Trophoblast cell (in vitro differentiated cells and primary cell): ENCODE results near the gene C11orf58.

Experiments used
- DNase-seq, 2 donors: peaks; one replicate each; pipeline ENCODE4 v3.0.0-alpha.2; 2016
- H2AFZ ChIP-seq: 2 replicates; pipeline ENCODE4 v1.6.1; 2013; ENCODE audit warnings: low read length, moderate library complexity, mild to moderate bottlenecking; ENCODE audit not compliant: insufficient read depth, poor library complexity
- H2AK5ac ChIP-seq: 2 replicates; pipeline ENCODE4 v1.6.1; 2013; ENCODE audit warnings: mild to moderate bottlenecking, low read length
- H2BK120ac ChIP-seq: 2 replicates; pipeline ENCODE4 v1.6.1; 2013; ENCODE audit warnings: low read length, mild to moderate bottlenecking, moderate library complexity; ENCODE audit not compliant: insufficient read depth, poor library complexity
- H2BK12ac ChIP-seq: 2 replicates; pipeline ENCODE4 v1.6.1; 2013; ENCODE audit warnings: mild to moderate bottlenecking, low read length, moderate library complexity
- H2BK5ac ChIP-seq: 2 replicates; pipeline ENCODE4 v1.6.1; 2013; ENCODE audit warnings: low read length, low read depth, moderate library complexity, mild to moderate bottlenecking; ENCODE audit not compliant: poor library complexity
- H3K14ac ChIP-seq: 2 replicates; pipeline ENCODE4 v1.6.1; 2013; ENCODE audit warnings: mild to moderate bottlenecking, low read length
- H3K18ac ChIP-seq: 2 replicates; pipeline ENCODE4 v1.6.1; 2013; ENCODE audit warnings: mild to moderate bottlenecking, low read length
- H3K23ac ChIP-seq: 2 replicates; pipeline ENCODE4 v1.6.1; 2013; ENCODE audit warnings: low read length
- H3K27ac ChIP-seq: 2 replicates; pipeline ENCODE4 v1.5.1; 2013; ENCODE audit warnings: low read depth, mild to moderate bottlenecking, inconsistent platforms, low read length, moderate library complexity
- H3K27me3 ChIP-seq: 2 replicates; pipeline ENCODE4 v1.6.1; 2013; ENCODE audit warnings: inconsistent platforms, mild to moderate bottlenecking, low read length, moderate library complexity; ENCODE audit not compliant: insufficient read depth
- H3K36me3 ChIP-seq, 2 experiments: 1 replicate in 1 of 2; 2 replicates in 1 of 2; pipeline ENCODE4 v1.6.1; 2013; ENCODE audit warnings: low read length in 2 of 2, mild to moderate bottlenecking in 2 of 2, moderate library complexity in 1 of 2; ENCODE audit not compliant: insufficient read depth in 2 of 2, control insufficient read depth in 1 of 2
- H3K4ac ChIP-seq: 2 replicates; pipeline ENCODE4 v1.6.1; 2013; ENCODE audit warnings: low read depth, mild to moderate bottlenecking, low read length, moderate library complexity
- H3K4me1 ChIP-seq, 2 experiments: 1 replicate in 1 of 2; 2 replicates in 1 of 2; pipeline ENCODE4 v1.6.1; 2013; ENCODE audit warnings: low read length in 2 of 2, mild to moderate bottlenecking in 2 of 2, moderate library complexity in 1 of 2; ENCODE audit not compliant: insufficient read depth in 2 of 2, control insufficient read depth in 1 of 2
- H3K4me2 ChIP-seq: 2 replicates; pipeline ENCODE4 v1.6.1; 2013; ENCODE audit warnings: inconsistent platforms, mild to moderate bottlenecking, low read length, moderate library complexity
- H3K4me3 ChIP-seq: 2 replicates; pipeline ENCODE4 v1.5.1; 2013; ENCODE audit warnings: mild to moderate bottlenecking, low read depth, low read length, inconsistent platforms
- H3K79me1 ChIP-seq: one replicate; pipeline ENCODE4 v1.6.1; 2013; ENCODE audit warnings: low read length
- H3K79me2 ChIP-seq: 2 replicates; pipeline ENCODE4 v1.6.1; 2013; ENCODE audit warnings: low read length, mild to moderate bottlenecking; ENCODE audit not compliant: control insufficient read depth, insufficient read depth, poor library complexity
- H3K9ac ChIP-seq: 2 replicates; pipeline ENCODE4 v1.6.1; 2013; ENCODE audit warnings: mild to moderate bottlenecking, low read length
- H3K9me3 ChIP-seq: 2 replicates; pipeline ENCODE4 v1.6.1; 2013; ENCODE audit warnings: low read depth, mild to moderate bottlenecking, control low read depth, inconsistent platforms, low read length; ENCODE audit not compliant: insufficient read depth
- H4K12ac ChIP-seq: 2 replicates; pipeline ENCODE4 v1.6.1; 2013; ENCODE audit warnings: low read depth, mild to moderate bottlenecking, low read length, moderate library complexity
- H4K8ac ChIP-seq: 2 replicates; pipeline ENCODE4 v1.6.1; 2013; ENCODE audit warnings: low read depth, mild to moderate bottlenecking, low read length, moderate library complexity
- H4K91ac ChIP-seq: one replicate; pipeline ENCODE4 v1.6.1; 2013; ENCODE audit warnings: low read depth, mild to moderate bottlenecking, low read length, moderate library complexity
- WGBS: extraction: QIAGEN DNeasy Blood & Tissue Kit; methylation state at CpG from one replicate; pipeline ENCODE4 v1.1.7; 2013; ENCODE audit warnings: missing lambda C conversion rate; ENCODE audit not compliant: insufficient read length, insufficient coverage; ENCODE audit errors: extremely low coverage; 5-methylcytosine and 5-hydroxymethylcytosine counted together

Gene C11orf58

GRCh38 chr11:16722581-16723344, 15.7 kb upstream of the C11orf58 start:
- no peak for DNase-seq
- Histone ChIP-seq H3K4ac (no peak overlapping the region), H4K91ac (no peak overlapping the region), H2BK5ac (no peak overlapping the region), H3K4me1 (no peaks in the 10 kb centered on the region), H2BK12ac (no peak overlapping the region), H3K79me2 (no peaks in the 10 kb centered on the region), H2AK5ac (no peak overlapping the region), H2BK120ac (no peak overlapping the region), H3K9ac (no peak overlapping the region), H3K18ac (no peak overlapping the region), H3K23ac (no peak overlapping the region), H4K8ac (no peak overlapping the region), H4K12ac (no peak overlapping the region), H2AFZ (no peak overlapping the region), H3K27ac (no peak overlapping the region), H3K14ac (no peak overlapping the region), H3K4me2 (no peak overlapping the region), H3K36me3 (no peaks in the 10 kb centered on the region), H3K4me3 (no peak overlapping the region), H3K79me1 (no peaks in the 10 kb centered on the region), H3K27me3 (no peaks in the 10 kb centered on the region), H3K9me3 (no peaks in the 10 kb centered on the region)
- no CpG with 5 or more reads among the region's 3 CpGs for WGBS

- no peaks in the 10 kb centered on the region for H3K27me3 ChIP-seq
- no CpG with 5 or more reads among the region's 3 CpGs for WGBS
- no peak for DNase-seq
- no peaks in the 10 kb centered on the region for H3K4me1 ChIP-seq
- H3K14ac ChIP-seq: no peak overlapping the region
- H3K4me2 ChIP-seq: no peak overlapping the region
- H2AFZ ChIP-seq: no peak overlapping the region
- no peak overlapping the region for H2AK5ac ChIP-seq
- H2BK12ac ChIP-seq: no peak overlapping the region
- H3K79me1 ChIP-seq: no peaks in the 10 kb centered on the region
- no peak overlapping the region for H3K4me3 ChIP-seq
- no peak overlapping the region for H4K8ac ChIP-seq
- no peak overlapping the region for H3K23ac ChIP-seq
- H2BK5ac ChIP-seq: no peak overlapping the region
- no peak overlapping the region for H4K12ac ChIP-seq
- no peak overlapping the region for H3K9ac ChIP-seq
- no peak overlapping the region for H4K91ac ChIP-seq
- H3K18ac ChIP-seq: no peak overlapping the region
- no peak overlapping the region for H3K4ac ChIP-seq
- H3K36me3 ChIP-seq: no peaks in the 10 kb centered on the region
- no peak overlapping the region for H3K27ac ChIP-seq
- no peaks in the 10 kb centered on the region for H3K79me2 ChIP-seq
- no peaks in the 10 kb centered on the region for H3K9me3 ChIP-seq
- no peak overlapping the region for H2BK120ac ChIP-seq
These were observed 10.6 kb upstream of the C11orf58 start for GRCh38 chr11:16727806-16728205.

- Histone ChIP-seq H3K36me3 (peaks cover 4 to 5% of the 10 kb centered on the region in 2 experiments), H3K79me1 (peaks cover 8% of the 10 kb centered on the region), H3K23ac (no peak overlapping the region), H3K4me1 (peaks cover 3 to 6% of the 10 kb centered on the region in 2 experiments), H3K79me2 (peaks cover 18% of the 10 kb centered on the region), H3K4me2 (peak overlapping the region; percentile 65), H2BK5ac (peak overlapping the region; percentile 81), H4K91ac (no peak overlapping the region), H3K9ac (peak overlapping the region; percentile 99), H4K12ac (no peak overlapping the region), H3K14ac (no peak overlapping the region), H3K27me3 (no peaks in the 10 kb centered on the region), H2BK120ac (no peak overlapping the region), H2BK12ac (no peak overlapping the region), H3K18ac (no peak overlapping the region), H3K4ac (no peak overlapping the region), H2AFZ (peak overlapping the region; percentile 66), H3K27ac (no peak overlapping the region), H2AK5ac (no peak overlapping the region), H4K8ac (peak overlapping the region; percentile 95), H3K4me3 (peak overlapping the region; percentile 74), H3K9me3 (no peaks in the 10 kb centered on the region)
- no CpG with 5 or more reads among the region's 6 CpGs for WGBS
- no peak for DNase-seq
These were observed 642 bp upstream of the C11orf58 start for GRCh38 chr11:16737818-16738192.

- no peak overlapping the region for H2BK12ac ChIP-seq
- H3K9ac ChIP-seq: peak overlapping the region; percentile 97
- H3K79me1 ChIP-seq: peaks cover 8% of the 10 kb centered on the region
- peak overlapping the region; percentile 56 for H2BK5ac ChIP-seq
- peak overlapping the region; percentile 73 for H4K91ac ChIP-seq
- H3K23ac ChIP-seq: no peak overlapping the region
- no CpG with 5 or more reads among the region's 32 CpGs for WGBS
- no peak overlapping the region for H3K27ac ChIP-seq
- peak overlapping the region; percentile 88 for H4K12ac ChIP-seq
- H2AK5ac ChIP-seq: peak overlapping the region; percentile 4
- peak overlapping the region; percentile 82 for H4K8ac ChIP-seq
- DNase-seq: peak in 1 of 2 donors; percentile 7
- peaks cover 19% of the 10 kb centered on the region for H3K79me2 ChIP-seq
- peak overlapping the region; percentile 88 for H3K18ac ChIP-seq
- H3K4me2 ChIP-seq: peak overlapping the region; percentile 91
- peak overlapping the region; percentile 83 for H3K4me3 ChIP-seq
- peaks cover 6 to 7% of the 10 kb centered on the region in 2 experiments for H3K36me3 ChIP-seq
- peak overlapping the region; percentile 38 for H2AFZ ChIP-seq
- peak overlapping the region; percentile 73 for H2BK120ac ChIP-seq
- peak overlapping the region; percentile 70 for H3K14ac ChIP-seq
- H3K9me3 ChIP-seq: no peaks in the 10 kb centered on the region
- peak overlapping the region; percentile 97 for H3K4ac ChIP-seq
- H3K27me3 ChIP-seq: no peaks in the 10 kb centered on the region
- peaks cover 3 to 6% of the 10 kb centered on the region in 2 experiments for H3K4me1 ChIP-seq
These were observed 734 bp downstream of the C11orf58 start for GRCh38 chr11:16738947-16739815.
